GM04504 (cell line): Measurements from ENCODE around the gene HLF.
A peak's percentile ranks its signal among the peaks of the same experiment; 100 is the strongest.

Source experiments
- DNase-seq: peaks from one replicate; pipeline ENCODE4 v3.0.0-alpha.2; 2012; ENCODE audit warnings: low read depth

The HLF gene, protein sequence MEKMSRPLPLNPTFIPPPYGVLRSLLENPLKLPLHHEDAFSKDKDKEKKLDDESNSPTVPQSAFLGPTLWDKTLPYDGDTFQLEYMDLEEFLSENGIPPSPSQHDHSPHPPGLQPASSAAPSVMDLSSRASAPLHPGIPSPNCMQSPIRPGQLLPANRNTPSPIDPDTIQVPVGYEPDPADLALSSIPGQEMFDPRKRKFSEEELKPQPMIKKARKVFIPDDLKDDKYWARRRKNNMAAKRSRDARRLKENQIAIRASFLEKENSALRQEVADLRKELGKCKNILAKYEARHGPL

DNA sequence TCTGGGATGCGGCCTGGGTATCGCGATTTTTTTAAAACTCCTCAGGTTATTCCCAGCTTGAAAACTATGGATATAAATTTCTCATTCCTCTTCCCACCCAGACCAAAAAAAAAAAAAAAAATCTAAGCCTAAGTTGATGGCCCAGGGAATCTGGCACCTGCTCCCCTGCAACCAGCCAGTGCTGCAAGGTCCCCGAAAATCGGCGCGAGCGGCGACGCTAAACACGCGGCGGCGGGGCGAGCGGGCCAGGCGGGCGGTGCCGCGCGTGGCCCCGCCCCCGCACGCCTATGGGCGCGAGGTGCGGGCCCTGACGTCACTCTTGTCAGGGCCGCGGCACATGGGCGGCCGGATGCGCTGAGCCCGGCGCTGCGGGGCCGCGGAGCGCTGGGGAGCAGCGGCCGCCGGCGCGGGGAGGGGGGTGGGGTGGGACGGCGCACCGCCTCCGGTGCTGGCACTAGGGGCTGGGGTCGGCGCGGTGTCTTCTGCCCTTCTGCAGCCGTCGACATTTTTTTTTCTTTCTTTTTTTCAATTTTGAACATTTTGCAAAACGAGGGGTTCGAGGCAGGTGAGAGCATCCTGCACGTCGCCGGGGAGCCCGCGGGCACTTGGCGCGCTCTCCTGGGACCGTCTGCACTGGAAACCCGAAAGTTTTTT is at the start of gene HLF:
HLF (plus strand) TSS at position 316 of the 654 bp plus-strand sequence. CDS start 525 bp downstream, outside the sequence.
- DNase-seq = peak; percentile 19

DNA sequence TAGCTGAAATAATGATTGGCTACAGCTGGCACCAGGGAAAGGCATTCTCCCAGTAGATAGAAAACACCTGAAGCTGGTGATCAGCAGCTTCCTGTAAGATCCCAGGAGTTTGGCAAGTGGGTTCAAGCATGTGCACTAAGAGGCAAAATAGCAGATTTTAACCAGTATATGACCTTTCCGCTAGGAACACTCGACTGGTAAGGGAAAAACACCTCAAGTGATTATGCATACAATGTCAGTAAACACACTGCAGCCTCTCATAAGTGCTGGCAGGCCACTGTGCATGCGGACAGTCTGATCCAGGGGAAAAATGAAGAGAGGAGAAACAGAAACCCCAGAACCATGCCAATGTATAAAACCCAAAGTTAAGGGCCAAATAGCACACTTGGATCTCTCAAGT is 49.0 kb upstream of the HLF start:
- no peak for DNase-seq

DNA sequence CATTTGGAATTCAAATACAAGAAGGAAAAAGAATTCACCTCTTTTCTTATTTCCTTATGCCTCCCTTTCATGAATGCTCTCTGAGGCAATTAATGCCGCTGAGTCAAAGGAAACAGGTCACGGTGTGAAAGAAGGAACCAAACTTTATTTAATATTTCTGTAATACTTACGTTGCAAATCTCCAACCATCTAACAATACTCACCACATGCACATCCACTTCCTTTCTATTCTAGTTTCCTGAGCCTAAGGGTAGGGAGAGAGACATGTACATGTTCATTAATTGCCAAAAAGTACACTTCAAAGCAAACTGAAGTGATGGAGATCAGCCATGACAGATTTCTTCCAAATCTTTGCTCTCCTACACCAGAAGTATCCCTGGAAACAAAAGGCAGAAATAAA is 47.9 kb upstream of the HLF start:
- no peak for DNase-seq

DNA sequence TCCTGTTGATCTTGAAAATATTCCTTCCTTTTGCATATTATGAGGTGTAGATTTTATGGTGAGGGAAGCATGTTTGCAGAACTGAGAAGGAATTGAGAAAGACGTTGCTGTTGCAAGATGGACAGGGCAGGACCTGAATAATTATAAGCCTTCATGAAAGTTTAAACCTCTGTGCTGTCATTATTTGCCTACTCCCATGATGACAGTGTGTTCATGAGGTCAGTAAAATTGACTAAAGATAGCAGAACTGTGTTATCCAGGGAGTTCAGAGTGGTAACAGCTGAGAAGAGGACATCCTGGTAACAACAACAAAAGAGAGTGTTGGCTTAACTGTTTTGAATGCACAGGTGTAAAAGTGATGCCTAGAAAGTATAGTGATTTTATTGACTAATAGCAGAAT is 45.3 kb upstream of the HLF start:
- no peak for DNase-seq

DNA sequence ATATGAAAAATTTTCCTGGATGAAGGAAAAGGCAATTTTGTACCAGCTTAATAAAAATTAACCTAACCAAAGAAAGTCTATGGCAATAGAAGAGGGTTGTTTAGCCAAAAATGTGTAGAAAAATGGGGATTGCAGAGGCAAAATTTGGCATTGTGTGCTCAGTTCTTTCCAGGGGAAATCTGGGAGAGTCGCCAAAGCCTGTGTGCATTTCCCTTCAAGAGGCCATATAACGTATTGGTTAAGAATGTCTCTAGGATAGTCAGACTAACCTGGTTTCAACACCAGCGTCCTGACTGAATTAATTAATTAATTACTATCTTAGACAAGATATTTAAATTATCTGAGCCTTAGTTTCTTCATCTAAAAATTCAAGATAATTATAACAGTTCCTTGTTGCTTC is 44.8 kb upstream of the HLF start:
- no peak for DNase-seq

DNA sequence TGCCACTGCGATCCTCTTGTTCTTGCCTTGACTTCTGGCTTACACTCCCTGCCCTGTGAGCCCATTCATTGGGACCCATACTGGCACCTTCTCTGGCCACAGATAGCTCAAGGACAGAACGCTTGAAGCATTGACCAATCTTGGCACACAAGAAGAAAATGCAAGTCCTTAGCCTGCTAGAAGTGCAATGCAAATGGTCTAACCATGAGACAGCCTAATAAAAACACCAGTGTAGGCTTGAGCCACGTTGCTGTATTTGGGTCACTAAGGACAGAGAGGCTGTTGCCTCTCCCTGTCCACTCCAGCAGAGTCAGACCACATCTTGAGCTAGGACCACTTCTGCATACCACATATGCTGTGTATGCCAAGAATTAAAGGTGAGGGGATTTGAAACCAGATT is 41.2 kb upstream of the HLF start:
- no peak for DNase-seq

DNA sequence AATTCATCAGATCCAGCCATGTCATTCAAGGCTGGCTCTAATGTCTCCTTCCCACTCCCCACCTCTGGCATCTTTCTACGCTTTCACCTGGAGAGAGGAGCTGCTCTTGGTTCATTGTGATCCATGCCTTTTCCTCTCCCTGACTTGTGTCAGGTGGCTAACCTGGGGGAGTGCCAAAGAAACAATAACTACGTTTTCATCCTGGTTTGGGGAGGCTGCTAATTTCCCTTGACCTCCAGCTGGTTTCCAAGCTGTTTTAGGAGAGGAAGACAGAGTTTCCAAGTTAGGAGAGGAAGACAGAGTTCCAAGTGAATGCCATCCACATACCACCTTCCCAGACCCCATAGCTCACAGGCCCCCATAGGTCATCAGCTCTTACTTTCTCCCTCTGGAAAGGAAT is 40.0 kb upstream of the HLF start:
- no peak for DNase-seq

DNA sequence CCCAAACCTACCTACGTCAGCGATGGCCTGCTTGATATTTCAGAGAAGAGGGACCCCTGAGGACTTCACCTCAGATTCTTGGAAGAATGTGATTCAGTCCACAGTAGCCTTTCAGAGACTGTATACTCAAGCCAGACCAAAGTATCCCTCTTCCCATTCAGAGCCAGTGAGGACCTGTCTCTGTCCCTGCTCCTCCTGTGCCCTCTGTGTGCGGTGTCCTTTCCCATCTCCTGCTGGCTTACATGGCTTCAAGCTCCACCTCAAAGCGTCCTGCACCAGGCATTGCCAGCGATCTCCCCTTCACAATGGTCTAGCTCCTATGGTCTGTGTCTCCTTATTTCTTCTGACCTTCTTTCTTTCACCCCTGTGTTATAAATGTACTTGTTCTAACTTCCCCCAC is 39.5 kb upstream of the HLF start:
- no peak for DNase-seq

DNA sequence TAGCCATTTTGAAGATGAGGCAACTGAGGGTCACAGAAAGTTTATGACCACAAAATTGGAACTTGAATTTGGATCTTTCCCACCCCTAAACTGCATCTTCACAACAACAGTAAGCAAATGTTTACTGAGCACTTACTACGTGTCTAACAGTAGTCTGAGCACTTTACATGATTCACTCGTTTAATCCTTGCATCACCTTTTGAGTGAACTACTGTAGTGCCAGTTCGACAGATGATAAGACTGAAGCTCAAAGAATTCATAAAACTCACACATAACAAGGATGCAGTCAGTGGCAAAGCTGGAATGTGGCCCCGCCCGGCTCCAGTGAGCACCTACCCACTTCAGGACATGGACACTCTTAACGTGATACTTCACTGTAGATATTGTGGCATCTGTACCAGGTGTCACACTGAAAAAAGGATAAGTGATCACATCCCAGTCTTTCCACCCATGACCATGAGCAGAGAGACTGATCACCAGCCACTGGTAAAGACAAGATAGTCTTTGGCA is 36.0 kb upstream of the HLF start:
- DNase-seq = no peak

DNA sequence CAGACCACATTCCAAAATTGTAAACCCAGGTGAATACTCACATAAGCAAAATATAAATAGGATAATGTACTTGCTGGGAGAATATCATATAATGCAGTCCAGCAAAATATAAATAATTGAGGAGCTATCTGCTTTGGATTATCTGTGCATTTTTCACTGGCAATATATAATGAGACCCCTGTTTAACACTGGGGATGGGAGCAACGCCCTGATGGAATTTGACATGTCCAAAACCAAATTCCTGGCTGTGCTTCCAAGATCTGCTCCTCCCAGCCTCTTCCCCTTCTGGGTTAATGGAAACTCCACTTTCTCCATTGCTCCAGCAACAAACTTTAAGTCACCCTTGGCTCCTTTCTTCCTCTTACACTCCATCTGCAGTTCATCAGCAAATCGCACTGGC is 35.5 kb upstream of the HLF start:
- DNase-seq = no peak

DNA sequence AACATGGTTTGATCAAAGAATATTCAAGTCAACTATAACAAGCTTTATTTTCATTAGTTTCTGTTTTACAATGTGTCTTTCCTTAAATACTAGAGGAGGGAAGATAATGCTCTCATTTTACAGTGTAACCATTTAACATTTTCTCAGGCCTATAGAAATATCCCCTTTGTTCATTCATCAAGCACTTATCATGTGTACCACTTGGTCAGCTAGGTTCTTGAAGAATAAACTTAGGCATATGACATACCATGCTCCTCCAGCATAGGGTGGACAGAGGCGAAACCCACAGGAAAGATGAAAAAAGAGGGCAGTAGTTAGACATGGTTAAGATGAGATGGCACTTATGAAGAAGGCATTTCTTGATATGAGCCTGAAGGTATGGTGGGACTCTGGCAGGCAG is 34.0 kb upstream of the HLF start:
- no peak for DNase-seq

DNA sequence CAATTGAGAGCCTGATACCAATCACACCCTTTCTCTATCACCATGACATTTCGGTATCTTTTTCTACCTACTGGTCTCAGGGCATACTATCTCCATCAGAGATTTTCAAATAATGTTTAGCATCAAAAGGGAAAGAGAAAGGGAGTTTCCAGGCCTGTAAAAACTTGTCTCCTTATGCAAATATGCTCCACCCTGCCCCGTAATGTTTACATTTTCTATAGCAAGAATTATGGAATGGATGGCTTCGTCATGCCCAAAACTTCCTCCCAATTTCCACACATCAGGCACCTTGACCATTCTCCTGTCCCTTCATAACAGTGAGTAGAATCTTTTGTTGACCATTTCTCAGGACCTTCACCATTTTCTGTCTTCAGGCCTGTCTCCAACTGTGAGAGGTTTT is 30.9 kb upstream of the HLF start:
- DNase-seq = no peak

DNA sequence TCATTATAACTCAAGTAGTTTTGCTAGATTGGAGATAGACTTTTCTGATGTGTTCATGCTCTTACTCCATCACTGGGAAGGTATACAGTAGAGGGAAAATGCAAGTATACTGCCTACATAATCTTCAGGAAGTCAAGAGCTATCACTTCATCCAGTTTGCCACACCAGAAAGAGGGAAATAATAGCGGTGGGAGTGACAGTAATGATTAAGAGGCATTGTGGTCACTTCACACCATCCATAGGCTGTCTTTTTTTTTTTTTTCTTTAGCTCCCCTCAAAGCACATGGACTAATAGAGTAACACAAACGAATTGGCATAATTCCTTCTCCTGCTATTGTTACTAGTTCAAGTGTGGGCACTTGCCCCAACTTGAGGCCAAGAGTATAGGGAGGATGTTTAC is 28.4 kb upstream of the HLF start:
- no peak for DNase-seq

DNA sequence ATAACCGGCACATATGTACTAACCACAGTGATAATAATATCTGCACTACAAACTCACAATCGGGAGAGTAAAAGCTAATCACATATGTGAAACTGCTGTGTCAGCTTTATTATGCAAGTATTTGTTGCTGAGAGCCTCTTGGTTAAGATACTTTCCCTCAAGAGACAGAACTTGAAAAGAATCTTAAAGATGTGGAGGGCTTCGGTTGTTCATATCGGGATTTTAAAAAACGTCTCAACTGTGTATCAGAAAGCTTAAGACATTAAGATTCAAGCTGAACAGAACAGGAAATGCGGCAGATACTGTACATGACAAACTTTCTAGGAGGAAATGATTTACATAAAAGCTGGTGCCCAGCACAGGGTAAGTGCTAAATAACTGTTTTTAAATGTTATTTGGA is 27.5 kb upstream of the HLF start:
- no peak for DNase-seq

DNA sequence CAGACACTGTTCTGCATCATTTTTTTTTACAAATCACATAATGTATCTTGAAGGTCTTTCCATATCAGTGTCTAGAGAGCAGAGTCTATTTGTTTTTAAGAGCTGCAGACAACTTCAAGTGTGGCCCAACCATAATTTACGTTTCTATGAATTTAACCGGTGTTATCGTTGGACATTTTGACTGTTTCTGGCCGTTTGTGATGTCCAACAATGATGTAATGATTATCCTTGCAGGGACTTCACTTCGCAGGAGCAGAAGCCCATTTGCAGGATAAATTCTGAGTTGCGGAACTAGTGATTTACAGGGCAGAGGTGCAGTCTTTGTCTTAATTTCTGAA is 26.9 kb upstream of the HLF start:
- DNase-seq = no peak

DNA sequence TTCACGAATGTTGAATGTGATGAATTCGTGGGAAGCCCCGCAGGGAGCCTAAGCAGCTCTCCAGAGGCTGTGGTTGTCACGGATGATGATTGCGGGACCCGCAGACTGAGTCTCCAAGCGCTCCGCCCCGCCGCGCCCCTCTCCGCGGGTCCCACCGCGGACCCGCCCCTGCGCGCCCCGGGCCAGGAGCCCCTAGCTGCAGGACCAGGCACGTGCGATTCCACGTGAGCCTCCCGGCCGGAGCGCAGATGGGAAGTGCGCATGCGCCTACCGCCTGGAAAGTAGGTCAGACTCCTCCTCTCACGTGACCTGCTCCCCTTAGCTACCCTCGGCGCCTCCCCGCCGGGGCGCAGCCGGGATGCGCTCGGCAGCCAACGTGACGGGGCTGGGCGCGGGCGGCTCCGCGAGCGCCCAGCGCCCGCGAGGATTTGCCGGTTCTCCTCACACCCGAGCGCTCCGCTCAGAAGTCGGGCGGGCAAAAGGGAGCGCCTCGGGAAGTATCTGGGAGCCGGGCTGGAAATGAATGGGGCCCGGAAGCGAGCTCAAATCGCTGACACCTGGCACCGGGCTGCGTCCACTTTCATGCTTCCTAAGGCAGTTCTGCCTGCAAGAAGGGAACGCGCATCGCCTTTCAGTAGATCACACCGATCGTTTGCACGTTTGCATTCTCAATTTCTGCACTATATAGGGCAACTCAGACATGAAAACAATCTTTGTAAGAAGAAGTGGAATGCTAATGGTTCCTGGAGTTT is 26.4 kb upstream of the HLF start:
- peak; percentile 72 for DNase-seq

DNA sequence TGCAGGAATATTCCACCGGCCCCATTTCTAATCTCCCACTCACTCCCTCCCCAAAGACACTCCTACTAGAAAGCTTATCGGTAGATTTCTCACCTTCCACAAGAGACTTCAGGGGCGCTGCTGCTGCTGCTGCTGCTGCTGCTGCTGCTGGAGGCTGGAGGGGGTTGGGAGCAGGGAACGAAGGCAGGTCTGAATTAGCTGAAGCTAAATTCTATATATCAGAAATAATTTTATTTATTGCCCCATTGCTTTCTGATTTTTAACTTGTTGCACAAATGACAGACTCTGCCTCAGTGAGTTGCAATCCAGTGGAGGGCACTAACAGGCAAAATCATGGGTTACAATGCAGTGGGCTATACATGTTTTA is 25.8 kb upstream of the HLF start:
- DNase-seq = no peak

DNA sequence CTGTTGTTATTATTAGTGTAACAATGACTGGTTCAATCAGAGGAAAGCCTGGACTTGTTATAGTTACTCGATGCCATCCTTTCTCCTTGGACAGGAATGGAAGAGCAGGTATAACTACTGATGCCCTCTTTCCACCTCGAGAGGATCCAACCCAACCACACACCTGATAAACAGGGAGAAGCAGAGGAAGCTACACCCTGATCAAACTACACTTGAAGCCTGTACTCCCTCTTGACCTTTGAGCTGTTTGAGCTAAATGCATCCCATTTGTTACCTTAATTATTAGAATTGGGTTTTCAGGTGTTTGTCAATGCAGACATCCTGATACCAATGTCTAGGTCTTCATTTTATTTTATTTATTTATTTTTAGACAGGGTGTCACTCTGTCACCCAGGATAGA is 23.7 kb upstream of the HLF start:
- DNase-seq = no peak

DNA sequence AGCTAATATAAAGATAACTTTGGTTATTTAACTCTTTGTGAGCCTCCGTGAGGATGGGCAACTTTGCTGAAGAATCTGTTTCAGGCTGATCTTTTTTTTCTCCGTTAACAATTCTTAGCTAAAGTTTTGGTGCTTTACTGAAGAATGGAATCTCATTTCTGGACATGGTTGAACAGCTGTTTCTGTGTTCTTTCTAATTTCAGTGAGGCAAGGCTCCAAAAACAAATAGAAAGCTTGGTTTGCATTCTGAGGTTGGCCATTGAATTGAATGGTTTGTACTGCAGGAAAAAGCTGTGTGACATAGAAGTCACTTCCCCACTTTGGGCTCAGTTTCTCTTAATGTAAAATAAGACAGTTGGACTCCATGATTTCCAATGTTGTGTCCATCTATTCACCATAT is 22.3 kb upstream of the HLF start:
- DNase-seq = no peak

DNA sequence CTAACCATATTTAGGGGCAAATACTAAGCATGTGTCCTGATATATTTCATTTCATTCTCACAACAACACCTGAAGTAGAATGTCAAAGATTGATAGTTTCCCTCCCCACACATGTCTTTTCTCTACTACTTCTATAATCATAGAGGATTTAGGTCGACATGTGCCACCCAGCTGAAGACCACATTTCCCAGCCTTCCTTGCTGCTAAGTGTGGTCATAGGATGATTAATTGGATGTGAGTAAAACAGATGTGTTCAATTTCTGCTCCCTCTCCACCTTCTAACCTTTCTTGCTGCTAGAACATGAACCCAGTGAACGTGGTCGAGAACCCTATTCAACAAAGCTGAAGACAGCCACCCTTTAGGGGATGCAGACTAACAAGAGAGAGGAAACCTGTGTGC is 18.8 kb upstream of the HLF start:
- DNase-seq = no peak

DNA sequence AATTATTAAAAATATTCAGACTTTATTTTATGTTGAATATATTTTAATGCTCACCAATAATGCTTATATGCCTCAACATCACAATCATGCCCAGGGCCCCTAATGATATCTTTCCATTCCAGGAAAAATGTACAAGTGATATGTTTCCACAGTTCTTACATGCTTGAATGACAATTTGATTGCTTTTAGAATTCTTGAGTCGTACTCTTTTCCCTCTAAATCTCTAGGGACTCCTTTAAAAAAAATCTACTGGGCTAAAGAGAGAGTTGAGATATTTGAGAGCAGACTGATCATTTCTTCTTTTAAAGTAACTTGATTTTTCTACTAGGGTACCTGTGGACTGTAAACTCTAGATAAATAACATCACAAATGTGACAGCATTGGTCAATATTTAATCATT is 18.2 kb upstream of the HLF start:
- DNase-seq = no peak

DNA sequence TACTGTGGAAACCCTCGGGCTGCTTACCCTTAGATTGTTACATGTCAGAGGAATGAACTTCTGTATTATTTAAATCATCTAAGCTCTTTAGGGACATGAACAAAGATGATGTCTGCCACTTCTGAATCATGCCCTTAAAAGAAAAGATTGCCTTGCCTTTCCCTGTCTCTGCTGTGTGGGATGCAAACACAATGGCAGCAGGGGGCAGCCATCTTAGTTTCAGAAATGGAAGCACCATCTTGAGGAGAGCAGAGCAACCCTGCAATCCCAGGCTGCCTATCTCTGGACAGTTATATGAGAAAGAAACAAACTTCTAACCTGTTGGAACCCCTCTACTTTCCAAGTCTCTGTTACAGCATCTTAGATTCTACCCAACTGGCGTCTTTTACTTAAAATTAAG is 16.7 kb upstream of the HLF start:
- no peak for DNase-seq

DNA sequence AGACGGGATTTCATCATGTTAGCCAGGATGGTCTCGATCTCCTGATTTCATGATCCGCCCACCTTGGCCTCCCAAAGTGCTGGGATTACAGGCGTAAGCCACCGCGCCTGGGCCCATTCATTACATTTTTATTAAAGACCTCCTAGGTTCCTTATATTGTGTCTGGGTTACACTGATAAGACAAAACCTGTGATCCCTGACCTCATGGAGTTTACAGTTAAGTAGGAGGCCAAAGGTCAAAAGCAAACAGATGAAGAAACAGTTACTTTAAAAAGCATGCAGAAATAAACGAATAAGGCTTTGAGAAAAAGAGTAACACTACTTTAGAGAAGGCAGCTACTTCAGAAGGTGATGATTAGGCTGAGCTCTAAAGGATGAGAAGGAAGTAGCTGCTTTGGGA is 14.9 kb upstream of the HLF start:
- no peak for DNase-seq

DNA sequence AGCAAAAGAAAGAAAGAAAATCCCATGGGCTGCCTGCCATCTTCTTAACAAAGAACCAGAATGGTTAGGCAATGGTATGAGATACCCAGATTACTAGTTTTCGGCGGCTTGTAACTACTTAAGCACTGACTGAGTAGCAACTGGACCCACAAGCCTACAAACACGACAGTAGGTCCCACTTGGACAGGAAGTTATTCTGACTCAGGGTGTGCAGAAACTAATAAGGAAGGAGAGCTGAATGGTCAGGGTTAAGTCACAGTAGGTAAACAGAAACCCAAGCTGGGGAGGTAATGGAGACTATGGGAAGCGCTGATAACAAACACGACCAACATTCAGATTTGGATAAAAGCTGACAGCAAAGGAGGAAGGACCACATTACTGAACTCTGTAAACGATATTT is 10.4 kb upstream of the HLF start:
- DNase-seq = no peak
